Thyroid gland (tissue), 4 donors: ENCODE measurements around the gene GFRAL. TPM values are rescaled to one million over a fixed set of nuclear protein-coding genes. Genes with fewer than 3 reads are reported as not detected.

Experiments
- DNase-seq, 2 donors: peaks; one replicate each; pipeline ENCODE4 v3.0.0-alpha.2; 2019
- H3K27ac ChIP-seq, 3 donors: fragments of 200-600 bp; sonication (generic); 1 replicate in 2 of 3; 2 replicates in 1 of 3; pipeline ENCODE4 v1.5.1; 2016 to 2019; ENCODE audit warnings: mild to moderate bottlenecking in 1 of 3, moderate library complexity in 1 of 3
- H3K27me3 ChIP-seq: fragments of 200-600 bp; sonication (generic); one replicate; pipeline ENCODE4 v1.5.1; 2019
- H3K36me3 ChIP-seq, 2 donors: fragments of 200-600 bp; sonication (generic); one replicate each; pipeline ENCODE4 v1.5.1; 2016 to 2019
- H3K4me1 ChIP-seq, 2 donors: fragments of 200-600 bp; sonication (generic); one replicate each; pipeline ENCODE4 v1.5.1; 2017 to 2019
- H3K4me3 ChIP-seq, 3 donors: fragments of 200-600 bp; sonication (generic); replicated peaks in 1 of 3; 1 replicate in 2 of 3; 2 replicates in 1 of 3; pipeline ENCODE4 v1.5.1; 2016; ENCODE audit warnings: mild to moderate bottlenecking in 1 of 3
- H3K9me3 ChIP-seq: fragments of 200-600 bp; sonication (generic); one replicate; pipeline ENCODE4 v1.5.1; 2017
- CTCF ChIP-seq, 6 experiments: fragments of 200-600 bp in 3 of 6; fragments of 450-650 bp in 3 of 6; sonication (generic) in 3 of 6; IDR thresholded peaks; one replicate each; pipeline ENCODE4 v1.5.1; 2016 to 2019; ENCODE audit warnings: antibody characterized with exemption in 6 of 6, mild to moderate bottlenecking in 2 of 6, inconsistent platforms in 1 of 6, moderate library complexity in 1 of 6
- POLR2A ChIP-seq, 2 donors: fragments of 450-650 bp; IDR thresholded peaks; one replicate each; pipeline ENCODE4 v1.6.1; 2017; ENCODE audit warnings: antibody characterized with exemption in 2 of 2, mild to moderate bottlenecking in 2 of 2, moderate library complexity in 1 of 2
- whole genome bisulfite sequencing, 2 donors: methylation state at CpG; one replicate each; pipeline ENCODE4 v1.1.5; 2017; 5-methylcytosine and 5-hydroxymethylcytosine counted together
- intact Hi-C: fragments of 100-400 bp; cut with DNase I; formaldehyde crosslinking; loops from one replicate; pipeline ENCODE4 v1.15.1; 2023
- total RNA-seq, 4 donors: library from RNA; depleted of rRNA; stranded (reverse); fragments of >200 nt; gene quantifications; one replicate each; pipeline ENCODE4 v1.2.3, GENCODE V29; 2016

GFRAL gene
- total RNA-seq, 4 donors from 2014 or later, result not detected

- WGBS, 2 donors, result 42 to 56% methylated on average over 2 of the region's 2 CpGs
- no peak for DNase-seq
- no peaks in the 10 kb centered on the region for H3K36me3 ChIP-seq
- H3K4me3 ChIP-seq, result no peak overlapping the region
- intact Hi-C loops, result no loop called here
- no peaks in the 10 kb centered on the region for H3K9me3 ChIP-seq
- TF ChIP-seq POLR2A (IDR thresholded peaks at IDR 0.05) (no peak), CTCF (IDR thresholded peaks at IDR 0.05) (no peak)
- no peaks in the 10 kb centered on the region for H3K4me1 ChIP-seq
- no peaks in the 10 kb centered on the region for H3K27me3 ChIP-seq
- no peak overlapping the region for H3K27ac ChIP-seq
Observed at GRCh38 chr6:55450005-55450404, 122.7 kb downstream of the GFRAL start.

Other genes with a start within 250 kb of the GFRAL start
- gene HCRTR2, start 153.0 kb upstream of the GFRAL start, total RNA-seq, result not detected